Esophagus squamous epithelium (tissue), 5 donors: ENCODE data around the gene ADPRS. TPM values are rescaled to one million over a fixed set of nuclear protein-coding genes. Genes with fewer than 3 reads are reported as not detected.
A peak's percentile ranks its signal among the peaks of the same experiment; 100 is the strongest.

ENCODE experiments used
- DNase-seq: peaks from one replicate; lab custom pipeline; 2025; lab: John Stamatoyannopoulos, UW
- H3K27ac ChIP-seq, 4 donors: fragments of 200-600 bp; sonication (generic); one replicate each; pipeline ENCODE4 v1.5.1; 2016 to 2019; ENCODE audit warnings: mild to moderate bottlenecking in 1 of 4
- H3K27me3 ChIP-seq, 4 donors: fragments of 200-600 bp; sonication (generic); 1 replicate in 3 of 4; 2 replicates in 1 of 4; pipeline versions ENCODE4 v1.5.1 to v1.6.0; 2017 to 2021; ENCODE audit warnings: antibody characterized with exemption in 1 of 4
- H3K36me3 ChIP-seq, 3 donors: fragments of 200-600 bp; sonication (generic); one replicate each; pipeline ENCODE4 v1.5.1; 2016 to 2019
- H3K4me1 ChIP-seq, 3 donors: fragments of 200-600 bp; sonication (generic); one replicate each; pipeline ENCODE4 v1.5.1; 2017 to 2019
- H3K4me3 ChIP-seq, 4 donors: fragments of 200-600 bp; sonication (generic); 1 replicate in 3 of 4; 2 replicates in 1 of 4; pipeline ENCODE4 v1.5.1; 2016 to 2019; ENCODE audit warnings: mild to moderate bottlenecking in 2 of 4, moderate library complexity in 1 of 4
- H3K9me3 ChIP-seq, 3 donors: fragments of 200-600 bp; sonication (generic); one replicate each; pipeline ENCODE4 v1.5.1; 2016 to 2019
- POLR2A ChIP-seq, 4 donors: fragments of 450-650 bp; IDR thresholded peaks; one replicate each; pipeline ENCODE4 v1.6.1; 2017; ENCODE audit warnings: antibody characterized with exemption in 4 of 4, mild to moderate bottlenecking in 4 of 4, moderate library complexity in 3 of 4
- WGBS, 2 donors: methylation state at CpG; one replicate each; pipeline ENCODE4 v1.1.5; 2018; 5-methylcytosine and 5-hydroxymethylcytosine counted together
- intact Hi-C: fragments of 100-400 bp; cut with DNase I; formaldehyde crosslinking; loops from one replicate; pipeline ENCODE4 v1.15.0; 2022
- total RNA-seq, 4 donors: library from RNA; depleted of rRNA; stranded (reverse); fragments of >200 nt; gene quantifications; one replicate each; pipeline ENCODE4 v1.1.0, GENCODE V29; 2016
- TF ChIP-seq, protein P1 (sequence below), 6 experiments: fragments of 450-650 bp in 4 of 6; fragments of 200-600 bp in 2 of 6; sonication (generic) in 2 of 6; IDR thresholded peaks; one replicate each; pipeline ENCODE4 v1.5.1; 2016 to 2019; ENCODE audit warnings: antibody characterized with exemption in 6 of 6, mild to moderate bottlenecking in 4 of 6, moderate library complexity in 4 of 6
- donor health status: DM: yes; HTN: yes; CAD: no.

ADPRS gene
- total RNA-seq, 4 donors from 2014 or later = 41.0 to 57.8 (median 48.1) TPM

GRCh38 chr1:36098650-36099365, 10.1 kb downstream of the ADPRS start:
- Histone ChIP-seq H3K36me3 (peaks cover 6 to 32% (median 11%) of the 10 kb centered on the region in 3 donors), H3K27me3 (no peaks in the 10 kb centered on the region), H3K4me3 (no peak overlapping the region), H3K27ac (no peak overlapping the region), H3K9me3 (no peaks in the 10 kb centered on the region), H3K4me1 (peaks cover 6 to 28% (median 11%) of the 10 kb centered on the region in 3 donors)
- TF ChIP-seq, protein P1, sequence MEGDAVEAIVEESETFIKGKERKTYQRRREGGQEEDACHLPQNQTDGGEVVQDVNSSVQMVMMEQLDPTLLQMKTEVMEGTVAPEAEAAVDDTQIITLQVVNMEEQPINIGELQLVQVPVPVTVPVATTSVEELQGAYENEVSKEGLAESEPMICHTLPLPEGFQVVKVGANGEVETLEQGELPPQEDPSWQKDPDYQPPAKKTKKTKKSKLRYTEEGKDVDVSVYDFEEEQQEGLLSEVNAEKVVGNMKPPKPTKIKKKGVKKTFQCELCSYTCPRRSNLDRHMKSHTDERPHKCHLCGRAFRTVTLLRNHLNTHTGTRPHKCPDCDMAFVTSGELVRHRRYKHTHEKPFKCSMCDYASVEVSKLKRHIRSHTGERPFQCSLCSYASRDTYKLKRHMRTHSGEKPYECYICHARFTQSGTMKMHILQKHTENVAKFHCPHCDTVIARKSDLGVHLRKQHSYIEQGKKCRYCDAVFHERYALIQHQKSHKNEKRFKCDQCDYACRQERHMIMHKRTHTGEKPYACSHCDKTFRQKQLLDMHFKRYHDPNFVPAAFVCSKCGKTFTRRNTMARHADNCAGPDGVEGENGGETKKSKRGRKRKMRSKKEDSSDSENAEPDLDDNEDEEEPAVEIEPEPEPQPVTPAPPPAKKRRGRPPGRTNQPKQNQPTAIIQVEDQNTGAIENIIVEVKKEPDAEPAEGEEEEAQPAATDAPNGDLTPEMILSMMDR (IDR thresholded peaks at IDR 0.05) = no peak
- TF ChIP-seq POLR2A (IDR thresholded peaks at IDR 0.05) = no peak
- no peak for DNase-seq
- WGBS, 2 donors = no CpG with 5 or more reads among the region's 13 CpGs
- intact Hi-C loops = loop anchor here (5.0 to 10.0 kb wide), 2 partner anchors 33 to 326 kb away; no protein-coding TSS in a partner anchor

DNA sequence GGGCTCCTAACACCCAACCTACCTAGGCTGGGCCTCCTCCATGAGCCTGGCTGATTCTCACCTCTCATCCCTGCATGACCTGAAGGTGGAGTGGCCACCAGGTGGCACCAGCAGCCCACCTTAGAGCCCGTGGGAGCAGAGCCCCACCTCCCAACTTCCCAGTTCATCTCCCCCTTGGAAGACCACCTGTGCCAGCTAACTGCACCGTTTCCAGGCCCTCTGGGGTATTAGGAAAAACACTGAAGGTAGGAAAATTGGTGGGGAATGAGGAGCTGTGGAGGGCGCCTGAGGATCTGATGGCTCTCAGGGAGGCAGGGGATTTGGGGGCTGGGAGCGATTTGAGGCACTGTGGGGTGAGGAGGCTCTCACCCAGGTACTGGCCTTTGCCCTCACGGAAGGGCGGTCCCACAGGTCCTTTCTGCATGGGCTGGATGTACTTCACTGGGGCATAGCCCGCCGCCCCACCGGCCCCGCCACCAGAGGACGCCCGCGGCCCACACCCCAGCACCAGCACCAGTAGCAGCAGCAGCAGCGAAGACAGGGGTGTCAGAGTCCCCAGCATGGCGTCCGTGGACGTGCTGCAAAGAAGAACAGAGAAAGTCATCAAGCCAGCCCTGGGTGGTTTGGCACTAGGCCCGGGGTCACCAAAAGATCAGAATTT, 11.1 kb downstream of the ADPRS start:
- Histone ChIP-seq H3K36me3 (peaks cover 0 to 22% (median 3%) of the 10 kb centered on the region in 3 donors), H3K27ac (peak overlapping the region in 3 of 4 donors; percentile 32 to 44 (median 40)), H3K27me3 (no peaks in the 10 kb centered on the region), H3K4me1 (peaks cover 6 to 18% (median 6%) of the 10 kb centered on the region in 3 donors), H3K4me3 (peak overlapping the region in 1 of 4 donors; percentile 34), H3K9me3 (no peaks in the 10 kb centered on the region)
- intact Hi-C loops = loop anchor here (5.0 to 10.0 kb wide), 3 partner anchors 32 to 325 kb away; no protein-coding TSS in a partner anchor
- TF ChIP-seq POLR2A (IDR thresholded peaks at IDR 0.05) = no peak
- TF ChIP-seq, protein P1 (IDR thresholded peaks at IDR 0.05) = peak; percentile 77 to 92 (median 84)
- no peak for DNase-seq
- WGBS, 2 donors = 9 to 16% methylated on average over 10 of the region's 18 CpGs

- H3K27me3 ChIP-seq = no peaks in the 10 kb centered on the region
- intact Hi-C loops = loop anchor here (5.0 kb wide), 1 partner anchor 87 kb away; no protein-coding TSS in a partner anchor
- H3K9me3 ChIP-seq = no peaks in the 10 kb centered on the region
- H3K4me3 ChIP-seq = no peak overlapping the region
- TF ChIP-seq, protein P1 (IDR thresholded peaks at IDR 0.05) = no peak
- no peak for TF ChIP-seq POLR2A (IDR thresholded peaks at IDR 0.05)
- 65 to 78% methylated on average over 6 of the region's 6 CpGs for WGBS, 2 donors
- no peak overlapping the region for H3K27ac ChIP-seq
- no peak for DNase-seq
- H3K36me3 ChIP-seq = peaks cover 0 to 17% (median 0%) of the 10 kb centered on the region in 3 donors
- H3K4me1 ChIP-seq = peaks cover 6 to 14% (median 6%) of the 10 kb centered on the region in 3 donors
These were observed 11.7 kb downstream of the ADPRS start for GRCh38 chr1:36100376-36100775.

GRCh38 chr1:36101546-36101945, 12.9 kb downstream of the ADPRS start:
- Histone ChIP-seq H3K9me3 (no peaks in the 10 kb centered on the region), H3K27ac (no peak overlapping the region), H3K36me3 (peaks cover 0 to 5% (median 0%) of the 10 kb centered on the region in 3 donors), H3K27me3 (no peaks in the 10 kb centered on the region), H3K4me1 (peaks cover 6 to 14% (median 6%) of the 10 kb centered on the region in 3 donors), H3K4me3 (no peak overlapping the region)
- 96 to 98% methylated on average over 5 of the region's 5 CpGs for WGBS, 2 donors
- TF ChIP-seq POLR2A (IDR thresholded peaks at IDR 0.05) = no peak
- TF ChIP-seq, protein P1 (IDR thresholded peaks at IDR 0.05) = no peak
- intact Hi-C loops = loop anchor here (5.0 kb wide), 1 partner anchor 86 kb away; no protein-coding TSS in a partner anchor
- no peak for DNase-seq

- intact Hi-C loops = no loop called here
- no peaks in the 10 kb centered on the region for H3K36me3 ChIP-seq
These were observed 17.6 kb downstream of the ADPRS start for GRCh38 chr1:36106269-36106668.

More at GRCh38 chr1:36106269-36106668, 17.6 kb downstream of the ADPRS start:
- Histone ChIP-seq H3K4me1 (no peaks in the 10 kb centered on the region), H3K9me3 (no peaks in the 10 kb centered on the region), H3K4me3 (no peak overlapping the region), H3K27ac (no peak overlapping the region), H3K27me3 (no peaks in the 10 kb centered on the region)
- 18 to 55% methylated on average over 4 of the region's 5 CpGs for WGBS, 2 donors
- DNase-seq = no peak
- no peak for TF ChIP-seq POLR2A (IDR thresholded peaks at IDR 0.05)
- TF ChIP-seq, protein P1 (IDR thresholded peaks at IDR 0.05) = no peak
